HG03460 (cell line): ENCODE data around the gene SNAPIN.

Source experiments
- ATAC-seq: cut with Tn5 transposase; IDR thresholded peaks from one replicate; pipeline ENCODE4 v1.9.1; 2021; ENCODE audit not compliant: unreplicated experiment

The SNAPIN gene, protein sequence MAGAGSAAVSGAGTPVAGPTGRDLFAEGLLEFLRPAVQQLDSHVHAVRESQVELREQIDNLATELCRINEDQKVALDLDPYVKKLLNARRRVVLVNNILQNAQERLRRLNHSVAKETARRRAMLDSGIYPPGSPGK

GRCh38 chr1:153658400-153659174 is at the start of gene SNAPIN:
Gene SNAPIN (plus strand): TSS chr1:153658703. CDS start chr1:153658744, 41 bp downstream.
- ATAC-seq: peak; percentile 92

- no peak for ATAC-seq
These were observed 49.5 kb upstream of the SNAPIN start for GRCh38 chr1:153608742-153609584.

GRCh38 chr1:153609585-153609907 is 49.0 kb upstream of the SNAPIN start:
- ATAC-seq: no peak

DNA sequence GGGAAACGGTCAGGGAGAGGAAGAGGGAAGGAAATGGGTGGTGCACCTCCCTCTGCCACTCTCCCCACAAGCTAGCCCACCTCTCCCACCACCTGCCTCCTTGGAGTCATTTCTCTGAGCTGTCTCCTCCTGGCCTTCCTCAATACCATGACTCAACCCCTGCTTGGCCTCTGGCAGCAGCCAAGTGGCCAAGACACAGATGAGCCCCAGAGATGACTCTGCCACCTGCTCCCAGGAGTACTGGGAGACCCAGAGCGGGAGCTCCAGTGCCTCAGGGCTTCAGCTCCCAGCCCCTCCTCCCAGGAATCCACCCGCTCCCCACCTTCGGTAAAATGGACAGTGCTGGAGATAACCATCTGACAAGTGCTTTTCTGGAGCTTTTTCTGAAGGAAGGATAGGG is 48.2 kb upstream of the SNAPIN start:
- ATAC-seq: no peak

GRCh38 chr1:153610811-153611301 is 47.6 kb upstream of the SNAPIN start:
- no peak for ATAC-seq

GRCh38 chr1:153611356-153611755 is 47.1 kb upstream of the SNAPIN start:
- ATAC-seq: no peak

- no peak for ATAC-seq
These were observed 46.3 kb upstream of the SNAPIN start for GRCh38 chr1:153612111-153612754.

DNA sequence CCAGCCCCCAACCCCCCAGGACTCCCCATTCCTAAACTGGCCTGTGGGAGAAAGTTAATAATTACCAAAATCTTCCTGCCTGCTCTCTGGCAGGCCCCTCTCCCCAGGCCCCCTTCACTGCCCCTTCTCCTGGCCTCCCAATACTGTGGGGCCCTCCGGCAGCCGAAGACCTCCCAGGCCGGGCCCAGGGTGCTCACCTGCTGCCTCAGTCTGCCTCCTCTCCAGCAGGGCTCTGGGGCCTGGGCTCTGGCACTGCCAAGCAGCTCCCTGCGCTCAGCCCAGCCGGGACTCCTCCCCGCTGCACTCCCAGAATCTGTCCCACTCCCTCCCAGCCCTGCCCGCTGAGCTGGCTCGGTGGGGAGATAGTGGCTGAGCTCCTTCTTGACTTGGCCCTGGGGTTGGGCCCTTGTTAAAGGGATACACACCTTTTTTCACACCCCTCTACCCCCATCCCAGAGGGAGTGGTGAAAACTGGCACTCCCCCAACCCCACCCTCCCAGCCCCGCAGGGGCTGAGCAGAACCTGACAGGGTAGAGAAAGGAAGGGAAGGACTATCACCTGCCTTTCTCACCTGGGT is 45.7 kb upstream of the SNAPIN start, which contains the start of gene S100A16:
TSS of gene S100A16 (minus strand) at position 383 of the 577 bp plus-strand sequence. CDS start 4,986 bp downstream, outside the sequence.
- ATAC-seq: no peak

DNA sequence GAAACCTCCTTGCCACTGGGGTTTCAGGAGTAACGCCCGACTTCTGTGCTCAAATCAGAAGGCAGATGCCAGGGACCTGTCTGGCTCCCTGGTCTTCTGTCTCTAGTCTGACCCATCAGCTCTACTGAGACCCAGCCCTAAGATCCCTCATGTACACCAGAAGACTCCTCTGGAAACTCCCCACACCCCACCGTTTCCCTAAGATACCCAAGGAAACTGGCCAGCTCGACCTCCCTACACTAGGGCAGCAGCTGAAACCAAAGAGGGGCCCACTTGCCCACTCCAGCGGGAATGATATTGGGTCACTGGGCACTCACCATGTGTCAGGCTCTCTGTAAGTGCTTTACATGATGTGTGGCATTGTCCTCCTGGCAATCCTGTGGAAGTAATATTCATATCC is 45.1 kb upstream of the SNAPIN start:
- ATAC-seq: no peak

DNA sequence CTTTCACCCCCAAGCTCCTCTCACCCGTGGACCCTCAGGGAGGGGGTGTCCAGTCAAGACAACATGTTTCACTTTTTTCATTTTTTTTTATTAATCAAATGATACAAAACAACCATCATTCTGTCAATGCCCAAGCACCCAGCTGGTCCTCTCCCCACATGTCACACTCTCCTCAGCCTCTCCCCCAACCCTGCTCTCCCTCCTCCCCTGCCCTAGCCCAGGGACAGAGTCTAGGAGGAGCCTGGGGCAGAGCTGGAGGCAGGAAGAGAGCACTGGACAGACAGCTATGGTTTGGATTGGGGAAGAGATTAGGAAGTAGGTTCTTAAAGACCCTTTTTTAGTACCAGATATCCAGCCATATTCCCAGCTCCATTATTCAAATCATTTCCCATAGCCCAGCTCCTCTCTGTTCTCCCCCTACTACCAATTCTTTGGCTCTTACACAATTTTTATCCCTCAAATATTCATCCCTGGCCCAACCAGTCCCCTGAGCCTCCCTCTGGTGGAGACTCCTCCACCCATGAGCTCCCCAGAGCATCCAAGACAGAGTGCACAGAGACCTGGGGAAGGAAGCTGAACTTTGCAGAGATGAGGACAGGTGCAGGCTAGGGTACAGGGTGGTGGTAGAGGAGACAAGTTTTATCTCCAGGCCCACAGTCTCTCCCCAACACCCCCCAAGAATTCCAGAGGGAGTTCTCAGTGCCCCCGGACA is 44.2 kb upstream of the SNAPIN start:
- no peak for ATAC-seq

GRCh38 chr1:153614906-153615305 is 43.6 kb upstream of the SNAPIN start:
- ATAC-seq: no peak

- no peak for ATAC-seq
These were observed 43.1 kb upstream of the SNAPIN start for GRCh38 chr1:153615406-153615805.

DNA sequence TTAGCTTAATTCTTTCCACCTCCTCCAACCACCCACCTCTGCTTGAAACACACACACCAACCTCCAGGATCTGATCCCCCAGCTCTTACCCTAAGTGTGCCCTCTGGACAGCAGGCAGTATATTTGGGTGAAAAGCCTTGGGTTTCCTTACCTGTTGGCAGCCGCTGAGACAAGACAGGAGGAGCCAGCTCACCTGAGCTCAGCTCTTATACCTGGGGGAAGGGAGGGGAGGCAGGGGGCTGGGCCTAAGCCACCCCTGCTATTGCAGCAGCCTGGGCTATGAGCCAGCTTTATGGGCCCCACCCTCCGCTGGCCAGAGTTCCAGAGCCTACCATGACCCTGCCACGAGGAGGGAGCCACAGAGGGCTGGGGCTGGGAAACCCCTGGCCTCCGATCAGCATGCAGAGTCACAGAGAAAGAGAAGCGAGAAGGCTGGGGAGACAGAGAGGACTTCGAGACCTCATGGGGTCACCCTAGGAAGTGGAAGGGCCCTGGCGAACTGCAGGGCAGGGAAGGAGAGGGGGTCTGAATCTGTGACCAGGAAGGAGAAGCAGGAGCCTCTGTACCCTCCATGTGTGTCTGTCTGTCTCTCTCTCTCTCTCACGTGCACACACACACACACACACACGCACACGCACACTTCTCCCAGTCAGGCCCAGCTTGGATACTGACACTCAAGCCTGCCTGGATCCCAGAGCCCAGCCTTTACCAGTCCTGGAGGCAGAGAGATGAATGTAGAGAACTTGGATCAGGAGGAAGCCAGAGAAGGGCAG is 42.2 kb upstream of the SNAPIN start, which contains the start of gene S100A14:
TSS of gene S100A14 (minus strand) at position 182 of the 773 bp plus-strand sequence. CDS start 467 bp downstream, outside the sequence.
- ATAC-seq: no peak

DNA sequence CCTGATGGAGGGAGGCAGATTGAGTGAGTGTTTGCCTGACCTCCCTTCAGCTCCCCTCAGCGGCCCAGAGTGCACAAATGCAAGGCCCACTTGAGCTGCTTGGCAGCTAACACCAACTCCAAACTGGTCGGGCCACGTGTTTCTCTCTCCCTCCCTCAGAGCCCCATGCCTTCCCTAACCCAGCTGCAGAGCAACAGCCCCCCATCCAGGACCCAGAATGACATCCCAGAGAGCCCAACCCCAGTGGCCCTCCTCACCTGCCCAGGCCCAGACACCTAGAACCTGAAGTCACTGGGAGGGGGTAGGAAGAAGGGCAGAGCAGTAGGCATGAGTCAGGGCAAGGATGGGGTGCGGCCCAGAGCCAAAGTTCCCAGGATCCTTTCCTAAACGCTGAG is 41.6 kb upstream of the SNAPIN start:
- no peak for ATAC-seq

DNA sequence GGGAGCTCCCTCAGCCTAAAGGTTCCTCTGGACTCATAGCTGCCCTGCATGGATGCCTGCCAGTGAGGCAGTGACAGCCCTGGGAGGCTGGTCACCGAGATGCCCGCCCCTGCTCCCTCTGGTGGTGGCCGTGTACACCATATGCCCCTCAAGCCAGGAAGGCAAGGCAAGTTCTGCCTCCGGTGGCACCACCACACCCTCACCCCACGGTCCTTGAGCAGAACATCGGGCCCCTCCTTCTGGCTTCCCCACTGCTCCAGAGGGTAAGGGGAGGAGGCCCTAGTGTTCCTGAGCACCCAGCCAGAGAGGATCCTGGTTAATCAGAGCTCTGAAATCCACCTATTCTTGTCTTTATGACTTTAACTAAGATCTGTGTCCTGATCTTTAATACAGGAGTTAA is 40.8 kb upstream of the SNAPIN start:
- ATAC-seq: peak; percentile 74

DNA sequence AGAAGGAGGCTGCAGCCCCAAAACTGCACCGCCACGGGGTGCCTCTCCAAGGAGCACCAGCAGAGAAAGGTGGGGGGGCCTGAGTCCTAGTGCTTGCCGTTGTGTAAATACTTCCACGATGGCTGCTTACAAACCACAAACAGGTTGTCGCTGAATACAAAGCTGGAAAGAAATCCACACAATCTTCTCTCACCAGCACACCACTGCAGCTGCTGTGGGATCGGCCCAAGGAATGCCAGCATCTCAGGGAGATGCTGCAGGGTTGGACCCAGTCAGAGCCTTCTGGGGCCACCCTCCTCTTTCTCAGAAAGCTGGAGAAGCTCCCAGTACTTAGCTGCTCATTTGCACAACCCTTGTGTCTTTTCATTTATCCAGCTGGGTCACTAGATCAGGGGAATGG is 39.3 kb upstream of the SNAPIN start:
- ATAC-seq: no peak

DNA sequence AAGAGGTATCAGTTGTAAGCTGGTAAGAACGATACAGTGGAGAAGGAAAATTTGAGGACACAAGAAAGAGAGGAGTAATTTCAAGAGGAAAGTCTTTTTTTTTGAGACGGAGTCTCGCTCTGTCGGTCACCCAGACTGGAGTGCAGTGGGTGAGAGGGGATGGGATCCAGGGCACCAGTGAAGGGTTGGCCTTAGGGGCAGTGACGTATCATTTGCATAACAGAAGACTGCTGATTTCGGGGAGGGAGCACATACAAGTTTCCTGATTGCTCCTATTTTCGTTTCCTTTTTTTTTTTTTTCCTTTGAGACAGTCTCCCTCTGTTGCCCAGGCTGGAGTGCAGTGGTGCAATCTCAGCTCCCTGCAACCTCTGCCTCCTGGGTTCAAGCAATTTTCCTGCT is 35.4 kb upstream of the SNAPIN start:
- ATAC-seq: no peak

DNA sequence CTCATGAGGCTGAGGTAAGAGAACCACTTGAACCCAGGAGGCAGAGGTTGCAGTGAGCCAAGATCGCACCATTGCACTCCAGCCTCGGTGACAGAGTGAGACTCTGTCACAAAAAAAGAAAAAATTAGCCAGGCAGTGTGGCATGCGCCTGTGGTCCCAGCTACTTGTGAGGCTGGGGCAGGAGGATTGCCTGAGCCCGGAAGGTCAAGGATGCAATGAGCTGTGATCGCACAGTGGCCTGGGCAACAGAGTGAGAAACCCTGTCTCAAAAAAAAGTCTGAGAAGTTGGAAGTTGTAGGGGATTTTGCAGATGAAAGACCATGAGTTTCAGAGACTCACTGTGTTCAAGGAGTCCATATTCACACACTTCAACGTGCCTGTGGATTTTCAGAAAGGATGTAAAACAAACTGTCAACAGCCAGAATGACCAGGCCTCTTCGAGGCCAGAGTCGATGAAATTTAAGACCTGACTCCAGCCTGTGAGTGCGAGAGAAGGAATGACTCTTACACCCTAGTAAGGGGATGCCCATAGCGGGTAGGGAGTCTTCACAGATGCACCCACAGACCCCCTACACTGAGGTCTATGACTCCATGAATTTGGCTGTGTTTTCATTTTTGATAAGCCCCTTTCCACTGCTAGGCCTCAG is 33.4 kb upstream of the SNAPIN start:
- no peak for ATAC-seq

DNA sequence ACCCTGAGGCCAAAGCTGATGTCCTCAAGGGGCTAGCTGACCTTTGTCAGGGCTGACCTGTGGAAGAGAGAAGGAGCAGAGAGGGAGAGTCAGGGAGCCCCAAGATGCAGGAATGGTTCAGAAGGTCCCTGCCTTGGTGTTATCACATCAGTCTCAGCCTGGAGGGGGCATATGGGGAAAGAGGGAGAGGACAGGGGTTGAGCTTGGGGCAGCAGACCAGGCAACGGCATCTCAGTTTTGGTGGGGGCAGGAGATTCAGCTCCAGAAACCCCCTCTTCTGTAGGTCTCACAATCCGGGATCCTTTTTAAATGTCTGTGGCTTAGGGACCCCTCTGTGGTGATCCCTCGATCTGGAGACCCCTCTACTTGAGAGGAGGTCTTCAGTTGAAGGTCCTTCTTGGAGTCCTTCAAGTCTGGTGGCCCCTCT is 32.0 kb upstream of the SNAPIN start:
- no peak for ATAC-seq
